Measurements from ENCODE around the gene TCF25. TPM values are rescaled to one million over a fixed set of nuclear protein-coding genes. Genes with fewer than 3 reads are reported as not detected.
"Not testable (repeated sequence)": the region's sequence is repeated elsewhere in the genome, so short reads cannot be mapped to it uniquely, and the experiment has no call there.

TCF25 gene
- polyA plus RNA-seq, 4 donors, result 123 to 176 (median 148) TPM

DNA sequence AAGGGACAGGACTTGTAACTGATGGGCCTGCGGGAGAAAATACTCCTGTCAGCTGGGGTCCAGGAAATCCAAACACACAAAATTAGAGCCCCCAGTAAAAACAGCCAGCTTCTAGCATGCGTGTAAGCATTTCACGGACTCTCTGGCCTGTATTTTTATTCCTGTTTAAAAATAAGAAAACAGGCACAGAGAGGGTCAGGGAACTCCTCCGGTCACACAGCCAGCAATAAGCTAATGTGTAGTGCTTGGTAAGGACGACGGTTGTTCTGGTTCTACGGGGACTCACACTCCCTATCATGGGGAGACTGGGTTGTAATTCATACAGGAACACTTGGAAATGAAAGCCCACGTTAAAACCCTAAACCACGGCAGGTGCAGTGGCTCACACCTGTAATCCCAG, 1.5 kb upstream of the TCF25 start:
- DNase-seq (ENCODE audit: low read depth in 4 of 4, low spot score in 2 of 4), result no peak

DNA sequence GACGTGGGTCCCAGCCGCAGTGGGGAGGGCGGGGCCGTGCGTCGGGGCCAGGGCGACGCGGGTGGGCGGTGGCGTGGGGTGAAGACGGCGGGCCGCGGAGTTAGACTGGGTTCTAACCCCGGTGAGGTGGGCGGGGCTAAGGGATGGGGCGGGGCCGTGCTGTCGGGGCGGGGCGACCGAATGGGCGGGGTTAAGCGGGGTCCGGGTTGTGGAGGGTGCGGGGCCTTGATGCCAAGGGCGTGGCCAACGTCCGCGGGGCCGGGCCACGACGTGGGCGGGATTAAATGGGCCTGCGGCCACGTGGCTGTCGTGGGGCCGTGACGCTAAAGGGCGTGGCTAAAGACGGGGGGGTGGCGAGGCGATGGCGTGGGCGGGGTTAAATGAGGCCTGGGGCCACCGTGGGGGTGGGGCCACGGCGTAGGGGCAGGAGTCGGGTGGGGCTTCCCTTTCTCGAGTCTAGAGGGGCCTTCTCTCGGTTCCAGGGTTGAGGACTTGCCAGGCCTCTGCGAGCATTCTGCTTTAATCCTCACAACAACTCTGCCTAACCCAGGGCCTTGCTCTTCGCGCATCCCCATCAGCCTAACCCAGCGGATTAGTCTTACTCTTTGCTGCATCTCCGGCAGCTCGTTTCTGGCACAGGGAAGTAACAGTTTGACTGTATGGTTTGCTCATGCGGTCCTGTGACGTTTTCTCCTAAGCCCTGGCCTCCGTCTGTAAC, 739 bp downstream of the TCF25 start:
- DNase-seq (ENCODE audit: low read depth in 4 of 4, low spot score in 2 of 4), result peak; percentile 71 to 86 (median 84)

DNA sequence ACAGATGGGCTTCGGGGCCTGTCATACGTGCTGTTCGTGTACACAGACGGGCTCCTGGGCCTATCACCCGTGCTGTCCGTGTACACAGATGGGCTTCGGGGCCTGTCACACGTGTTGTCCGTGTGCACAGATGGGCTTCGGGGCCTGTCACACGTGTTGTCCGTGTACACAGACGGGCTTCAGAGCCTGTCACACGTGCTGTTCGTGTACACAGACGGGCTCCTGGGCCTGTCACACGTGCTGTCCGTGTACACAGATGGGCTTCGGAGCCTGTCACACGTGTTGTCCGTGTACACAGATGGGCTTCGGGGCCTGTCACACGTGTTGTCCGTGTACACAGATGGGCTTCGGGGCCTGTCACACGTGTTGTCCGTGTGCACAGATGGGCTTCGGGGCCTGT, 5.7 kb downstream of the TCF25 start:
- DNase-seq (ENCODE audit: low read depth in 4 of 4, low spot score in 2 of 4), result not testable (repeated sequence)

GRCh38 chr16:89880477-89881367, 7.3 kb downstream of the TCF25 start:
- DNase-seq (ENCODE audit: low read depth in 4 of 4, low spot score in 2 of 4), result no peak

- DNase-seq (ENCODE audit: low read depth in 4 of 4, low spot score in 2 of 4), result no peak
Observed at GRCh38 chr16:89881368-89881730, 8.0 kb downstream of the TCF25 start.

DNA sequence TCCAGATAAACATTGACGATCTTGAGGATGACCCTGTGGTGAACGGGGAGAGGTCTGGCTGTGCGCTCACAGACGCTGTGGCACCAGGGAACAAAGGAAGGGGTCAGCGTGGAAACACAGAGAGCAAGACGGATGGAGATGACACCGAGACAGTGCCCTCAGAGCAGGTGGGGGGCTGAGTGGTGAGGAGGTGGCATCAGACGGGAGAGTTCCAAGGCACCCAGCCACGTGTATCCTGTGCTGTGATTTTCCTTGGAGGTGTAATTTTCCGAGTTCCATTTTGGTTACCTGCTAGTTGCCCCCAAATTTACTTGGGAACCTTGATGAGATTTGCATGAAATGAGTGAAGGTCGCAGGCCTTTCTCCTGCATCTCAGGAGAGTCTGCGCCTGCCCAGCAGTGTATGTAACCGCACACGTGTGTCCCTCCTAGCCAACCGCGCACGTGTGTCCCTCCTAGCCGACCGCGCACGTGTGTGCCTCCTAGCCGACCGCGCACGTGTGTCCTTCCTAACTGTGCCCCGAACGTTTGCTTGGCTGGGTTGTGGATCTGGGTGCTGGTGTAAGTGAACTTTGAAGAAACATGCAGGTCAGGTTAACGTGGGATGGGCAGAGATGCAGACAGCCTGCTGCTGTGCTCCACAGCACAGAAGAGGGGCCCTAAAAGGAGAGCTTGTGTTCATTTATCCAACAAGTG, 10.1 kb downstream of the TCF25 start:
- no peak for DNase-seq (ENCODE audit: low read depth in 4 of 4, low spot score in 2 of 4)

DNA sequence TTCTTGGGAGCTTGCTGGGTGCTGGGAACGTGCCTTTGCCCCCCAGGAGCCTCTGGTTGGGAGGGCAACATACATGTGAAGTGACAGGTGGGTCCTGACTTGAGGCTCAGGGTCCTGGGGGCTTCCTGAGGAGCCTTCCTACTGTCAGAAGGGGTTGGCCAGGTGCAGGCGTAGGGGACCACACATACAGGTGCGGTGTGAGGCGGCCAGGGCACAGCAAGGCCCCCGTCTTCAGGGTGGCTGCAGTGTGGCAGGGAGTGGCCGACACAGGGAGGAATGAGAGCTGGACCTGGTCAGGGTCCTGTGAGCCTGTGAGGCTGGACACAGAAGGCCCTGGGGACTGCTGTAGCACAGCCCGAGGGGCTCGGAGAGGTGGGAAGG, 10.6 kb downstream of the TCF25 start:
- DNase-seq (ENCODE audit: low read depth in 4 of 4, low spot score in 2 of 4), result no peak

GRCh38 chr16:89887243-89887642, 13.9 kb downstream of the TCF25 start:
- DNase-seq (ENCODE audit: low read depth in 4 of 4, low spot score in 2 of 4), result no peak

- no peak for DNase-seq (ENCODE audit: low read depth in 4 of 4, low spot score in 2 of 4)
Observed at GRCh38 chr16:89890200-89890599, 16.8 kb downstream of the TCF25 start.

- no peak for DNase-seq (ENCODE audit: low read depth in 4 of 4, low spot score in 2 of 4)
Observed at GRCh38 chr16:89890886-89891657, 17.7 kb downstream of the TCF25 start.

GRCh38 chr16:89892055-89892630, 18.8 kb downstream of the TCF25 start:
- no peak for DNase-seq (ENCODE audit: low read depth in 4 of 4, low spot score in 2 of 4)

DNA sequence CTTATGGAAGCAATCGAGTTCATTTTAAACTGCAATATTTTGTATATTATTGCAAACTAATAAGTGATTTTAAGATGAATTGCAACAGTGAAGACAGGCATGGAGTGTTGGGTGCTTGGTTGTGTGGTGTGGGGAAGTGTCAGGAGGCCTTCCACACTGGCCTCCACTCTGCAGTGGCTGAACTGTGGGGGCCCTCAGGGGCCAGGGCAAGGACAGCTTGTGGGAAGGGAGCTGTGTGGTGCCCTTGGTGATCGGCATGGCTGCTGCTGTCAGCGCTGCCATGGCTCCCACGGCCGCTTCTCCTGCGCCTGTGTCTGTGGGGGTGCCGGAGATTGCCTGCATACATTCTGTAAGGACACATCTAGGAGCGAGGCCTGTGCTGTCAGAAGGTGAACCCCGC, 19.2 kb downstream of the TCF25 start:
- no peak for DNase-seq (ENCODE audit: low read depth in 4 of 4, low spot score in 2 of 4)

DNA sequence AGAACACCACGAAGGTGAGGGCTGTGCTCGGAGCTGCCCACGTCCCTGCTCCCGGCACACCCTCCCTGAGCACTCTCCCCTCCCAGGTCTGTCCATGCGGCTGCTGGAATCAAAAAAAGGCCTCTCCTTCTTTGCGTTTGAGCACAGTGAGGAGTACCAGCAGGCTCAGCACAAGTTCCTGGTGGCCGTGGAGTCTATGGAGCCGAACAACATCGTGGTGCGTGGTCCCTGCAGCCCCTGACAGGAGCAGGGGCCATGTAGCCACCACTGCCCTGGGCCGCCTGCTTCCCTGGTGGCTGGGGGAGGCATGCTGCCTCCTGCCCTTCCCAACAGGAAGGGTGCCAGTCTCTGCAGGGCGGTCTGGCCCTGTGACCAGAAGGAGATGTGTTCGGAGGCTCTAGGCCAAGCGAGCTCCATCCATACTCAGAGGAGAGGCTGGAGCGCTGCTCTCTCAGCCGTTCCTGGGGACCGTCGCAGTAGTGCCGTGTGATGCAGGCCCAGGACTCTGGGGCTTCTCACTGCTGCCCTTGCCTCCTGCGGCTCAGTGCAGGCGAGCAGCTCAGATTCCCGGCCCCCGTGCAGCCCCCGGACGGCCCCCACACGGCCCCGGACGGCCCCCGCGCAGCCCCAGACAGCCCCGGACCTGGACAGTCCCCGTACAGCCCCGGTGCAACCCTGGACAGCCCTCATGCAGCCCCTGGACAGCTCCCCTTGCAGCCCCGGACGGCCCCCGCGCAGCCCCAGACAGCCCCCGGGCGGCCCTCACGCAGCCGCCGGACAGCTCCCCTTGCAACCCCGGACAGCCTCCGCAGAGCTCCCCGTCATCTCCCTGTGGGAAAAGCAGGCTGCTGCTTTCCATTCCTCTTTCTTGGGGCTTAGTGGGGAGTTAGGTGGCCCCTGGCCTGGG, 20.5 kb downstream of the TCF25 start:
- no peak for DNase-seq (ENCODE audit: low read depth in 4 of 4, low spot score in 2 of 4)

DNA sequence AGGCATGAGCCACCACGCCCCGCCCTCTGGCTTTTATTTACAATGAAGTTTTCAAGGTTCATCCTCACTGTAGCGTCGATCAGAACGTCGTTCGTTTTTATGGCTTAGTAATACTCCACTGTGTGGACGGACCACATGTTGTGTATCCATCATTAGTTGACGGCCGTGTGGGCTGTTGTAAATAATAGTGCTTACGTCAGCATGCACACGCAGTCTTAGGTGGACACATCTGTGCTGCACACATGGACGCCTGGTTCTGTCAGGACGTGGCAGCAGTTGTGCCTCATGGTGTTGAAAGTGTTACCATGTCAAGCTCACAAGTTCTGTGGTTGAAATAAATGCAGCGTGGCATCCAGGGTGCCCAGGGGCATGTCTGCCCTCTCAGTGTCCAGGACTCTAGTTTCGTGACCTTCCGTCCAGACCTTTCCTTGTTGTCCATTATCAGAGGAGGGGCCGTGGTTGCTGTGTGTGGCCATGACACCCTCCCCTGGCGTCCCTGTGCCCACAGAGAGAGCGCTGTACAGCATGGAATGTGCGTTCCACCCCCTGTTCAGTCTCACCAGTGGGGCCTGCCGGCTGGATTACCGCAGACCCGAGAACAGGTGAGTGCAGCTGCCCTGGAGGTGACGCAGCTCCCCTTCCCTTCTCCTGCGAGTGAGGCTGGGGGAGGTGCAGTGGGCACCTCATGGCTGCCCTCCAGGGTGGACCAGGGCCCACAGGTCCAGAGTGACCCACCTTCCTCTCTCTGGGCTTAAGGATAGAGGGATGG, 22.3 kb downstream of the TCF25 start:
- no peak for DNase-seq (ENCODE audit: low read depth in 4 of 4, low spot score in 2 of 4)

GRCh38 chr16:89897204-89897603, 23.8 kb downstream of the TCF25 start:
- no peak for DNase-seq (ENCODE audit: low read depth in 4 of 4, low spot score in 2 of 4)

DNA sequence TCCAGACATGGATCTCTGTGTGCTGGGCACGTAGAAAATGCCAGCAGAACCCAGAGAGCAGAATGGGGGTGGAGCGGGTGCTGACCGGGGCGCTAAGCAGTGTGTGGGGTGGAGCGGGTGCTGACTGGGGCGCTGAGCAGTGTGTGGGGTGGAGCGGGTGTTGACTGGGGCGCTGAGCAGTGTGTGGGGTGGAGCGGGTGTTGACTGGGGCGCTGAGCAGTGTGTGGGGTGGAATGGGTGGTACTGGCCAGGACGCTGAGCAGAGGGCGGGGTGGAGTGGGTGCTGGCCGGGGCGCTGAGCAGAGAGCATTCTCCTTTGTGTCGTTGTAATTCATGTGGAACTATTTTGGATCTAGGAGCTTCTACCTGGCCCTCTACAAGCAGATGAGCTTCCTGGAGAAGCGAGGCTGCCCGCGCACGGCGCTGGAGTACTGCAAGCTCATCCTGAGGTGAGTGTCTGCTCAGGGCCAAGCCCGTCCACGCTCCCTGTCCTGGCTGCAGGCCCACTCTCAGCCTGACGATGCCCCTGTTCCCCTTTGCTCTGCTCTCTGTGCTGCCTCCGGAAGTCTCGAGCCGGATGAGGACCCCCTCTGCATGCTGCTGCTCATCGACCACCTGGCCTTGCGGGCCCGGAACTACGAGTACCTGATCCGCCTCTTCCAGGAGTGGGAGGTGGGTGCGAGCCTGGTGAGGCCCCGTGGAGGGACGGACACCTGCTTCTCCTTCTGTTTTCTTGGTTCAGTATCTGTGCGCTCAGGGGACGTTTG, 25.0 kb downstream of the TCF25 start:
- no peak for DNase-seq (ENCODE audit: low read depth in 4 of 4, low spot score in 2 of 4)

GRCh38 chr16:89899879-89900481, 26.6 kb downstream of the TCF25 start:
- DNase-seq (ENCODE audit: low read depth in 4 of 4, low spot score in 2 of 4), result no peak
